Activated CD8-positive, alpha-beta T cell treated with anti-CD3 and anti-CD28 coated beads for 36 hours (primary cell): ENCODE measurements around the gene FCGR1A. TPM values are rescaled to one million over a fixed set of nuclear protein-coding genes. Genes with fewer than 3 reads are reported as not detected.
"Not testable (repeated sequence)": the region's sequence is repeated elsewhere in the genome, so short reads cannot be mapped to it uniquely, and the experiment has no call there.

Experiments
- ATAC-seq: fragments of 200-7000 bp; cut with Tn5 transposase; one replicate; pipeline ENCODE4 v1.10.0; 2021; ENCODE audit warnings: mild to moderate bottlenecking, moderate library complexity
- CTCF ChIA-PET: fragments of 350-600 bp; sonication (Branson Sonifier 250); formaldehyde crosslinking; loops from one replicate; lab custom pipeline; 2021; ENCODE audit warnings: antibody characterized with exemption; lab: Charles Lee
- POLR2A ChIA-PET: fragments of 350-600 bp; sonication (Branson Sonifier 250); formaldehyde crosslinking; loops from one replicate; lab custom pipeline; 2021; ENCODE audit warnings: antibody characterized with exemption; lab: Charles Lee
- DNase-seq: peaks from one replicate; pipeline ENCODE4 v3.0.0-alpha.2; 2020
- H3K27ac Mint-ChIP-seq: one replicate; pipeline ENCODE4 v1.8.0; 2021; ENCODE audit warnings: mild to moderate bottlenecking, mixed read lengths
- H3K27me3 Mint-ChIP-seq: one replicate; pipeline ENCODE4 v1.8.0; 2021; ENCODE audit warnings: mixed read lengths
- H3K36me3 Mint-ChIP-seq: one replicate; pipeline ENCODE4 v1.8.0; 2021; ENCODE audit warnings: low read depth, mixed read lengths
- H3K4me1 Mint-ChIP-seq: one replicate; pipeline ENCODE4 v1.8.0; 2021; ENCODE audit warnings: low read depth, mixed read lengths
- H3K4me3 Mint-ChIP-seq: one replicate; pipeline ENCODE4 v1.8.0; 2021; ENCODE audit warnings: mild to moderate bottlenecking, moderate library complexity, mixed read lengths
- H3K9me3 Mint-ChIP-seq: one replicate; pipeline ENCODE4 v1.8.0; 2021; ENCODE audit warnings: mixed read lengths
- intact Hi-C: fragments of 100-400 bp; cut with micrococcal nuclease; formaldehyde crosslinking; loops from one replicate; pipeline ENCODE4 v1.10.0; 2022
- total RNA-seq, 2 experiments: library from RNA; stranded (reverse); gene quantifications; one replicate each; pipeline ENCODE4 v1.2.3, GENCODE V29; 2021

FCGR1A gene
- total RNA-seq, 2 experiments from 2014 or later, result not detected

GRCh38 chr1:149753466-149753865, 29.0 kb upstream of the FCGR1A start:
- DNase-seq, H3K4me1 Mint-ChIP-seq, H3K27me3 Mint-ChIP-seq, H3K36me3 Mint-ChIP-seq, intact Hi-C loops, CTCF ChIA-PET, H3K27ac Mint-ChIP-seq, H3K9me3 Mint-ChIP-seq, H3K4me3 Mint-ChIP-seq, POLR2A ChIA-PET, ATAC-seq: not testable (repeated sequence)

- ATAC-seq, H3K4me3 Mint-ChIP-seq, H3K27me3 Mint-ChIP-seq, POLR2A ChIA-PET, H3K27ac Mint-ChIP-seq, DNase-seq, H3K9me3 Mint-ChIP-seq, intact Hi-C loops, H3K36me3 Mint-ChIP-seq, H3K4me1 Mint-ChIP-seq, CTCF ChIA-PET: not testable (repeated sequence)
These were observed 27.2 kb upstream of the FCGR1A start for GRCh38 chr1:149755294-149755693.

GRCh38 chr1:149762294-149762693, 20.2 kb upstream of the FCGR1A start:
- DNase-seq, ATAC-seq, H3K27ac Mint-ChIP-seq, intact Hi-C loops, H3K9me3 Mint-ChIP-seq, H3K4me1 Mint-ChIP-seq, H3K36me3 Mint-ChIP-seq, CTCF ChIA-PET, POLR2A ChIA-PET, H3K4me3 Mint-ChIP-seq, H3K27me3 Mint-ChIP-seq: not testable (repeated sequence)

- ATAC-seq, DNase-seq, H3K9me3 Mint-ChIP-seq, POLR2A ChIA-PET, H3K4me1 Mint-ChIP-seq, intact Hi-C loops, CTCF ChIA-PET, H3K36me3 Mint-ChIP-seq, H3K4me3 Mint-ChIP-seq, H3K27me3 Mint-ChIP-seq, H3K27ac Mint-ChIP-seq: not testable (repeated sequence)
These were observed 18.2 kb upstream of the FCGR1A start for GRCh38 chr1:149764087-149764800.

- H3K27me3 Mint-ChIP-seq, CTCF ChIA-PET, POLR2A ChIA-PET, H3K27ac Mint-ChIP-seq, H3K36me3 Mint-ChIP-seq, intact Hi-C loops, H3K4me3 Mint-ChIP-seq, DNase-seq, ATAC-seq, H3K4me1 Mint-ChIP-seq, H3K9me3 Mint-ChIP-seq: not testable (repeated sequence)
These were observed 16.3 kb upstream of the FCGR1A start for GRCh38 chr1:149766241-149766640.

GRCh38 chr1:149769216-149769615, 13.3 kb upstream of the FCGR1A start:
- H3K27ac Mint-ChIP-seq, ATAC-seq, DNase-seq, H3K36me3 Mint-ChIP-seq, H3K4me1 Mint-ChIP-seq, H3K9me3 Mint-ChIP-seq, H3K4me3 Mint-ChIP-seq, POLR2A ChIA-PET, intact Hi-C loops, H3K27me3 Mint-ChIP-seq, CTCF ChIA-PET: not testable (repeated sequence)

GRCh38 chr1:149770661-149771060, 11.8 kb upstream of the FCGR1A start:
- ATAC-seq, result not testable (repeated sequence)

GRCh38 chr1:149771653-149772425, 10.7 kb upstream of the FCGR1A start:
- H3K4me1 Mint-ChIP-seq, intact Hi-C loops, H3K36me3 Mint-ChIP-seq, H3K27me3 Mint-ChIP-seq, POLR2A ChIA-PET, CTCF ChIA-PET, H3K27ac Mint-ChIP-seq, DNase-seq, H3K4me3 Mint-ChIP-seq, H3K9me3 Mint-ChIP-seq: not testable (repeated sequence)
- ATAC-seq, result peak; percentile 93

More at GRCh38 chr1:149770661-149771060, 11.8 kb upstream of the FCGR1A start:
- CTCF ChIA-PET, H3K4me3 Mint-ChIP-seq, H3K9me3 Mint-ChIP-seq, H3K27ac Mint-ChIP-seq, H3K4me1 Mint-ChIP-seq, DNase-seq, intact Hi-C loops, H3K36me3 Mint-ChIP-seq, POLR2A ChIA-PET, H3K27me3 Mint-ChIP-seq: not testable (repeated sequence)

- H3K27me3 Mint-ChIP-seq, H3K4me1 Mint-ChIP-seq, POLR2A ChIA-PET, H3K36me3 Mint-ChIP-seq, H3K4me3 Mint-ChIP-seq, CTCF ChIA-PET, H3K27ac Mint-ChIP-seq, intact Hi-C loops, H3K9me3 Mint-ChIP-seq, ATAC-seq: not testable (repeated sequence)
- DNase-seq, result peak; percentile 25
These were observed 6.9 kb upstream of the FCGR1A start for GRCh38 chr1:149775510-149776147.

GRCh38 chr1:149777084-149777483, 5.4 kb upstream of the FCGR1A start:
- H3K27me3 Mint-ChIP-seq, DNase-seq, H3K36me3 Mint-ChIP-seq, H3K4me1 Mint-ChIP-seq, H3K9me3 Mint-ChIP-seq, intact Hi-C loops, POLR2A ChIA-PET, H3K4me3 Mint-ChIP-seq, ATAC-seq, CTCF ChIA-PET, H3K27ac Mint-ChIP-seq: not testable (repeated sequence)

- H3K27ac Mint-ChIP-seq, H3K36me3 Mint-ChIP-seq, H3K27me3 Mint-ChIP-seq, POLR2A ChIA-PET, H3K4me1 Mint-ChIP-seq, DNase-seq, intact Hi-C loops, ATAC-seq, H3K9me3 Mint-ChIP-seq, CTCF ChIA-PET, H3K4me3 Mint-ChIP-seq: not testable (repeated sequence)
These were observed 4.2 kb upstream of the FCGR1A start for GRCh38 chr1:149778313-149778712.
